ENCODE measurements around the gene AKAIN1.

GRCh38 chr18:5107988-5108387, 89.1 kb downstream of the AKAIN1 start:
- TF ChIP-seq POLR2A (IDR thresholded peaks at IDR 0.05), result no peak
- TF ChIP-seq CTCF (IDR thresholded peaks at IDR 0.05), result no peak
